OCI-LY3 (cell line): ENCODE results near the gene PLRG1.

Source experiments
- H2AFZ ChIP-seq: fragments of 200-600, 300-600 bp; shearing (Covaris generic); 2 replicates; pipeline ENCODE4 v1.6.0; 2014; ENCODE audit warnings: antibody characterized with exemption, low read depth, low read length
- H3K27ac ChIP-seq: fragments of 200-600, 300-600 bp; sonication (generic); 2 replicates; pipeline ENCODE4 v1.5.1; 2014; ENCODE audit warnings: mild to moderate bottlenecking, low read length, moderate library complexity, mixed read lengths
- H3K27me3 ChIP-seq: fragments of 200-600, 300-600 bp; sonication (generic); 2 replicates; pipeline ENCODE4 v1.6.1; 2014; ENCODE audit warnings: low read depth, low read length, mixed read lengths
- H3K36me3 ChIP-seq: fragments of 200-600, 300-600 bp; sonication (generic); replicated peaks from 2 replicates; pipeline ENCODE3; 2014; ENCODE audit warnings: low read depth, low read length, mixed read lengths
- H3K4me1 ChIP-seq: fragments of 300-600, 200-600 bp; sonication (generic); 2 replicates; pipeline ENCODE4 v1.6.1; 2014; ENCODE audit warnings: low read length, mixed read lengths
- H3K4me2 ChIP-seq: fragments of 200-600, 300-600 bp; sonication (generic); 2 replicates; pipeline ENCODE4 v1.6.1; 2014; ENCODE audit warnings: low read length, mixed read lengths
- H3K4me3 ChIP-seq: fragments of 300-600, 200-600 bp; sonication (generic); 2 replicates; pipeline ENCODE4 v1.5.1; 2014; ENCODE audit warnings: antibody characterized with exemption, mild to moderate bottlenecking, low read length, moderate library complexity
- H3K79me2 ChIP-seq: fragments of 300-600, 200-600 bp; shearing (Covaris generic); 2 replicates; pipeline ENCODE4 v1.6.1; 2014; ENCODE audit warnings: mild to moderate bottlenecking, low read length, mixed read lengths
- H3K9ac ChIP-seq: fragments of 300-600, 200-600 bp; shearing (Covaris generic); 2 replicates; pipeline ENCODE4 v1.6.0; 2014; ENCODE audit warnings: mild to moderate bottlenecking, low read length, moderate library complexity
- H3K9me3 ChIP-seq: fragments of 200-600, 300-600 bp; shearing (Covaris generic); 2 replicates; pipeline ENCODE4 v1.6.1; 2014; ENCODE audit warnings: low read length, mixed read lengths; ENCODE audit not compliant: insufficient read depth
- H4K20me1 ChIP-seq: fragments of 200-600, 300-600 bp; sonication (generic); 2 replicates; pipeline ENCODE4 v1.6.1; 2016; ENCODE audit warnings: low read length, mixed read lengths; ENCODE audit not compliant: insufficient read depth
- CTCF ChIP-seq: fragments of 200-600, 300-600 bp; sonication (generic); IDR thresholded peaks from 2 replicates; pipeline ENCODE4 v1.5.1; 2014; ENCODE audit warnings: antibody characterized with exemption, low read length, low read depth
- EZH2phosphoT487 ChIP-seq: fragments of 200-600 bp; shearing (Covaris generic); IDR thresholded peaks from 2 replicates; pipeline ENCODE4 v1.6.1; 2018; ENCODE audit warnings: antibody characterized with exemption, mixed run types, low read depth

PLRG1 gene

GRCh38 chr4:154593868-154594267, 43.7 kb upstream of the PLRG1 start:
- Histone ChIP-seq H3K4me1 (no peaks in the 10 kb centered on the region), H3K27ac (no peak overlapping the region)

GRCh38 chr4:154591890-154592289, 41.7 kb upstream of the PLRG1 start:
- Histone ChIP-seq H3K27ac (no peak overlapping the region), H3K4me1 (no peaks in the 10 kb centered on the region), H3K9me3 (no peaks in the 10 kb centered on the region), H3K36me3 (no peaks in the 10 kb centered on the region), H3K4me2 (no peak overlapping the region), H3K4me3 (no peak overlapping the region), H3K79me2 (no peaks in the 10 kb centered on the region), H3K27me3 (peaks cover 19% of the 10 kb centered on the region), H2AFZ (no peak overlapping the region), H3K9ac (no peak overlapping the region), H4K20me1 (no peaks in the 10 kb centered on the region)
- TF ChIP-seq EZH2phosphoT487 (no peak), CTCF (no peak)

More at GRCh38 chr4:154593868-154594267, 43.7 kb upstream of the PLRG1 start:
- no peaks in the 10 kb centered on the region for H3K36me3 ChIP-seq
- no peak overlapping the region for H3K9ac ChIP-seq
- H3K4me2 ChIP-seq = no peak overlapping the region
- no peak overlapping the region for H2AFZ ChIP-seq
- no peak overlapping the region for H3K4me3 ChIP-seq
- no peaks in the 10 kb centered on the region for H3K9me3 ChIP-seq
- peaks cover 3% of the 10 kb centered on the region for H3K27me3 ChIP-seq
- no peaks in the 10 kb centered on the region for H3K79me2 ChIP-seq
- no peaks in the 10 kb centered on the region for H4K20me1 ChIP-seq
- TF ChIP-seq EZH2phosphoT487 (no peak), CTCF (no peak)

- H3K4me3 ChIP-seq = no peak within 1 kb of the TSS
- no peak within 1 kb of the TSS for H2AFZ ChIP-seq
- H3K9ac ChIP-seq = no peak within 1 kb of the TSS
- H3K79me2 ChIP-seq = no peaks in the 10 kb centered on the region
- no peaks in the 10 kb centered on the region for H4K20me1 ChIP-seq
- peaks cover 19% of the 10 kb centered on the region for H3K27me3 ChIP-seq
- TF ChIP-seq EZH2phosphoT487 (no peak), CTCF (no peak)
- no peaks in the 10 kb centered on the region for H3K36me3 ChIP-seq
- H3K4me1 ChIP-seq = no peaks in the 10 kb centered on the region
- H3K27ac ChIP-seq = no peak within 1 kb of the TSS
- no peak within 1 kb of the TSS for H3K4me2 ChIP-seq
- H3K9me3 ChIP-seq = no peaks in the 10 kb centered on the region
Observed at GRCh38 chr4:154590329-154591006, 40.3 kb upstream of the PLRG1 start, which contains the start of gene FGA. TSS of gene FGA (minus strand) at chr4:154590742. CDS start at chr4:154590687, 55 bp downstream.

- Histone ChIP-seq H2AFZ (no peak overlapping the region), H3K4me3 (no peak overlapping the region), H3K79me2 (no peaks in the 10 kb centered on the region), H3K9me3 (no peaks in the 10 kb centered on the region), H3K4me1 (no peaks in the 10 kb centered on the region), H3K4me2 (no peak overlapping the region), H3K27me3 (peaks cover 19% of the 10 kb centered on the region), H3K36me3 (no peaks in the 10 kb centered on the region), H3K9ac (no peak overlapping the region), H3K27ac (no peak overlapping the region), H4K20me1 (no peaks in the 10 kb centered on the region)
- TF ChIP-seq EZH2phosphoT487 (no peak), CTCF (no peak)
Observed at GRCh38 chr4:154589296-154590197, 39.3 kb upstream of the PLRG1 start.
